Mesothelial cell of epicardium (in vitro differentiated cells): ENCODE data around the gene TENM4. TPM values are rescaled to one million over a fixed set of nuclear protein-coding genes. Genes with fewer than 3 reads are reported as not detected.
A peak's percentile ranks its signal among the peaks of the same experiment; 100 is the strongest.

ENCODE experiments used
- DNase-seq, 2 experiments: peaks; one replicate each; pipeline ENCODE4 v3.0.0; 2021; ENCODE audit warnings: low spot score in 2 of 2; ENCODE audit not compliant: unreplicated experiment in 2 of 2
- H3K27ac Mint-ChIP-seq: 2 replicates; pipeline ENCODE4 v1.8.0; 2021; ENCODE audit warnings: mixed read lengths
- H3K27me3 Mint-ChIP-seq: 2 replicates; pipeline ENCODE4 v1.8.0; 2021; ENCODE audit warnings: low read depth, mixed read lengths
- H3K36me3 Mint-ChIP-seq: 2 replicates; pipeline ENCODE4 v1.8.0; 2021; ENCODE audit warnings: mixed read lengths
- H3K4me1 Mint-ChIP-seq: 2 replicates; pipeline ENCODE4 v1.8.0; 2021; ENCODE audit warnings: mixed read lengths
- H3K4me3 Mint-ChIP-seq: 2 replicates; pipeline ENCODE4 v1.8.0; 2021; ENCODE audit warnings: mild to moderate bottlenecking, moderate library complexity, mixed read lengths
- H3K9me3 Mint-ChIP-seq: 2 replicates; pipeline ENCODE4 v1.8.0; 2021; ENCODE audit warnings: mixed read lengths
- CTCF ChIP-seq: fragments of 200-600 bp; sonication (generic); IDR thresholded peaks from one replicate; pipeline ENCODE4 v1.5.0; 2021; ENCODE audit warnings: antibody characterized with exemption; ENCODE audit not compliant: unreplicated experiment
- total RNA-seq: library from RNA; stranded (reverse); gene quantifications from 3 replicates; pipeline ENCODE4 v1.2.1, GENCODE V29; 2021

The TENM4 gene
- total RNA-seq, 1 donor from 2014 or later: 187 TPM

- no peak overlapping the region for H3K4me3 Mint-ChIP-seq
- peak; percentile 73 for TF ChIP-seq CTCF
- no peak for DNase-seq
- H3K27ac Mint-ChIP-seq: no peak overlapping the region
- no peaks in the 10 kb centered on the region for H3K9me3 Mint-ChIP-seq
- H3K36me3 Mint-ChIP-seq: no peaks in the 10 kb centered on the region
- peaks cover 63% of the 10 kb centered on the region for H3K4me1 Mint-ChIP-seq
- no peaks in the 10 kb centered on the region for H3K27me3 Mint-ChIP-seq
Observed at GRCh38 chr11:79100093-79100910, 340.5 kb downstream of the TENM4 start.

GRCh38 chr11:79098146-79098545 lies 342.7 kb downstream of the TENM4 start:
- H3K9me3 Mint-ChIP-seq: no peaks in the 10 kb centered on the region
- peak overlapping the region; percentile 96 for H3K27ac Mint-ChIP-seq
- H3K4me1 Mint-ChIP-seq: peaks cover 79% of the 10 kb centered on the region
- no peaks in the 10 kb centered on the region for H3K27me3 Mint-ChIP-seq
- H3K4me3 Mint-ChIP-seq: peak overlapping the region; percentile 28
- DNase-seq: no peak
- no peak for TF ChIP-seq CTCF
- H3K36me3 Mint-ChIP-seq: no peaks in the 10 kb centered on the region

DNA sequence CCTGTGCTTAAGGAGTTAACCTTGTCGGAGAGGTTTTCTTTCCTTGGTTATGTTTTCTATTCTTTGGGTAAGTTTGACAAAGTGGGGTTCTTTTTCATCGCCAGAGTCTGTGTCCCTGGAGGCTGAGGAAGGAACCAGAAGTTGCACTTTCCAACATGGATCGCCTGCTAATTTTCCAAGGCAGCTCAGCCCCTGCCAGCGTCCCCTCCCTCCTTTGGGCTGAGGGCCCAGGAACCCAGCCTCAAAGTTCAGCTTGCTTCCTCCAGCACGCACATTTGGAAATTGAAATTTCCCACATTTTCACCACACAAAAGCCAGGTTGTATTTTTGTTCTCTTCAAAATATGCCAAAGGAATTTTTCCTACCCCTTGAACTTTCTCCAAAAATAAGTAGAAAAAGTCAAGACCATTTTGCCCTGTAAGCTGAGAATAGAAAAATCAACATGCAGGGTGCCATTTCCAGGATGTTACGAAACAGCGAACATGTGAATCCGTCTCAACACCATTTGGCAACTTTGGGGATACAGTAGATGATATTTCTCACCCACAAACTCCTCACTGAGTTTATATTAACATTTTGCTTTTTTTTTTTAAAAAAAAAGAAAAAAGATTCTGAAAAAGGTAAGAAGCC lies 343.5 kb downstream of the TENM4 start:
- H3K4me3 Mint-ChIP-seq: peak overlapping the region; percentile 13
- H3K9me3 Mint-ChIP-seq: no peaks in the 10 kb centered on the region
- TF ChIP-seq CTCF: no peak
- peak overlapping the region; percentile 96 for H3K27ac Mint-ChIP-seq
- no peaks in the 10 kb centered on the region for H3K36me3 Mint-ChIP-seq
- DNase-seq: no peak
- no peaks in the 10 kb centered on the region for H3K27me3 Mint-ChIP-seq
- peaks cover 79% of the 10 kb centered on the region for H3K4me1 Mint-ChIP-seq

GRCh38 chr11:79095424-79095823 lies 345.4 kb downstream of the TENM4 start:
- H3K4me3 Mint-ChIP-seq: peak overlapping the region; percentile 7
- peaks cover 83% of the 10 kb centered on the region for H3K4me1 Mint-ChIP-seq
- peaks cover 3% of the 10 kb centered on the region for H3K36me3 Mint-ChIP-seq
- peak overlapping the region; percentile 86 for H3K27ac Mint-ChIP-seq
- H3K27me3 Mint-ChIP-seq: no peaks in the 10 kb centered on the region
- no peak for TF ChIP-seq CTCF
- H3K9me3 Mint-ChIP-seq: no peaks in the 10 kb centered on the region
- no peak for DNase-seq

GRCh38 chr11:79094616-79095015 lies 346.2 kb downstream of the TENM4 start:
- peak overlapping the region; percentile 86 for H3K27ac Mint-ChIP-seq
- H3K9me3 Mint-ChIP-seq: no peaks in the 10 kb centered on the region
- H3K27me3 Mint-ChIP-seq: no peaks in the 10 kb centered on the region
- H3K4me1 Mint-ChIP-seq: peaks cover 80% of the 10 kb centered on the region
- peaks cover 3% of the 10 kb centered on the region for H3K36me3 Mint-ChIP-seq
- no peak overlapping the region for H3K4me3 Mint-ChIP-seq
- DNase-seq: no peak
- no peak for TF ChIP-seq CTCF
